Stimulated activated CD4-positive, alpha-beta T cell treated with anti-CD3 and anti-CD28 coated beads, Interleukin-12 subunit alpha, Interleukin-12 subunit beta, amount 100 ng/mL, for 4 hours (primary cell): ENCODE data around the gene PDSS2.
A peak's percentile ranks its signal among the peaks of the same experiment; 100 is the strongest.
"Not testable (repeated sequence)": the region's sequence is repeated elsewhere in the genome, so short reads cannot be mapped to it uniquely, and the experiment has no call there.

Experiments used
- DNase-seq: peaks from one replicate; pipeline ENCODE4 v3.0.0-alpha.2; 2020

PDSS2 gene

DNA sequence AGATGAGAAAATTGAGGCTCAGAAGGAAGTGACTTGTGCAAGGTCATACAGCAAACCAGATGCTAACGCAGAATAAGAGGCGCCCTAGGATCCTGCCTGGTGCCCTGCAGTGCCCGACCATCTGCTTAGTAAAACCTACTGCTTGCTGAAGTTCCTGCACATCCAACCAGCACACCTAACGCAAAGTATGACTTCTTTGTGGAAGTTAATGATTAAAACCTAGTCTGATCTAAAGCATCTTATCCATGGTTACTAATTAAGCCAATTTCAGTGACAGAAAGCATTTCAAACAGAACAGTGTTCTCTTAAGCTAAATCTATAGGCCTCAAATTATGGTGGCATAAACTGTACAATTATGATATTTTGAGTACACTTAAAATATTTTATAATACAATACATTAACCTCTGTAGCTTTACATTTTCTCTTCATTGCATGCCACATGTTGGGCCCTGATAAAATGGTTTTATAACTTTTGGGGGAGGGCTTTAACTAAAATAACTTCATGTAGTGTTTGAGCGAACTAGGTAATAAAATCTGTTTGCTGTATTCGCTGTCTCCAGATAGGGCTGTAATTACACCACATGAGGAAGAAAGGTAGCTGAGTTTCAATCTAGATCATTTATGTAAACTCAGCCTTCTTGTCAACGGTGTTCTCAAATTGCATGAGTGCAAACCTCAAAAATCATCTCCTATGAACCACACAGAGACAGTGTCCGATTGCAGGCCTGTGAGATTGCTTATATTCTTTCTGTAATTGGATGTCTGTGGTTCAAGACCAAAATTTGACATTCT is 306.5 kb downstream of the PDSS2 start:
- DNase-seq, result no peak

DNA sequence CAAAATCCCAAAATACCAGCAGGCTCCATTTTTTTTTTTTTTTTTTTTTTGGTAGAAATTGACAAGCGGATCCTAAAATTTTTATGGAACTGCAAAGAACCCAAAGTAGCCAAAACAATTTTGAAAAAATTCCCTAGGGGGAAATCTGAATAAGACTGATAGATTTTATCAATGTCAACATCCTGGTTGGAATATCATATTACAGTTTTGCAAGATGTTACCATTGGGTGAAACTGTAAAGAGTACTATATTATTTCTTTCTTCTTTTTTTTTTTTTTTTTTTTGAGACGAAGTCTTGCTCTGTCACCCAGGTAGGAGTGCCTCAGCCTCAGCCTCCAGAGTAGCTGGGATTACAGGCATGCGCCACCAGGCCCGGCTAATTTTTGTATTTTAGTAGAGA is 314.7 kb downstream of the PDSS2 start:
- DNase-seq, result no peak

DNA sequence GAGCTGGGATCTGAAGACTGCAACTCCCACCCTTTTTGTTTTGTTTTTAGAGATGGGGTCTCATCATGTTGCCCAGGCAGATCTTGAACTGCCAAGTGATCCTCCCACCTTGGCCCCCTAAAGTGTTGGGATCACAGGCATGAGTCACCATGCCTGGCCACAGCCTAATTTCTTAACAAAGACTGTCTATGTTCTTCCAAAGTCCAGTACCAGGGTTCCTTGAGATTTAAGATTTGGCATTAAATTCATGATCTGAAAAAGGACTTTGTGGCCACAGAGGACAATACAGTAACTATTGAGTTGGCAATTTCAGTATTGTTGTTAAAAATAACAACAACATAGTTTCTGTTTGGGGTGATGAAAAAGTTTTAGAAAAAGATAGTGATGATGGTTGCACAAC is 315.4 kb downstream of the PDSS2 start:
- no peak for DNase-seq

DNA sequence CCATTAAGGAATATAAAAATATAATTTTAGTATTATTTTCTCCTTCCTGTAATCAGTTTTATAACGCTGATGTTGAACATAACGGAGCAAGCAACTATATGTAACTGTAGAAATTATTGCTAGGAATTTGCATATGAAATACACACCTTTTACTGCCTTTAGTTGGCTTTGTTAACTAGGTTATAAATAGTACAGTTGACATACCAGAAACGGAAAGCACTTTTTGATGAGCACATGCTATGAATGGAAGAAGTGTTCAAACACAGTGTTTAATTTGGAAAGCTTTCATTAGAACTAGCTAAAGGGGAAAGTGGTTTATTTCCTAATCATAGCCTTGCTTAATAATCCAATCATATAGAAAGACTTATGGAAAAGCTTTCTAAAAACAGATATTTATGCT is 318.8 kb downstream of the PDSS2 start:
- no peak for DNase-seq

DNA sequence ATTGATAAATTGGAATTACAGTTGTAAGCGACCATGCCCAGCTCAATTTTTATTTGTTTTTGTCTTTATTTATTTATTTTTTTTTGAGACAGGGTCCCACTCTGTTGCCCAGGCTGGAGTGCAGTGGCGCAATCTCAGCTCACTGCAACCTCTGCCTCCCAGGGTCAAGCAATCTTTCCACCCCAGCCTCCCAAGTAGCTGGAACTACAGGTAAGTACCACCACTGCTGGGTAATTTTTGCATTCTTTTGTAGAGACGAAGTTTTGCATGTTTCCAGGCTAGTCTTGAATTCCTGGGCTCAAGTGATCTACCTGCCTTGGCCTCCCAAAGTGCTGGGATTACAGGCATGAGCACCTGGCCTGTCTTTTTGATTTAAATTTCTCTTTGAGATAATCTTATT is 323.0 kb downstream of the PDSS2 start:
- not testable (repeated sequence) for DNase-seq

DNA sequence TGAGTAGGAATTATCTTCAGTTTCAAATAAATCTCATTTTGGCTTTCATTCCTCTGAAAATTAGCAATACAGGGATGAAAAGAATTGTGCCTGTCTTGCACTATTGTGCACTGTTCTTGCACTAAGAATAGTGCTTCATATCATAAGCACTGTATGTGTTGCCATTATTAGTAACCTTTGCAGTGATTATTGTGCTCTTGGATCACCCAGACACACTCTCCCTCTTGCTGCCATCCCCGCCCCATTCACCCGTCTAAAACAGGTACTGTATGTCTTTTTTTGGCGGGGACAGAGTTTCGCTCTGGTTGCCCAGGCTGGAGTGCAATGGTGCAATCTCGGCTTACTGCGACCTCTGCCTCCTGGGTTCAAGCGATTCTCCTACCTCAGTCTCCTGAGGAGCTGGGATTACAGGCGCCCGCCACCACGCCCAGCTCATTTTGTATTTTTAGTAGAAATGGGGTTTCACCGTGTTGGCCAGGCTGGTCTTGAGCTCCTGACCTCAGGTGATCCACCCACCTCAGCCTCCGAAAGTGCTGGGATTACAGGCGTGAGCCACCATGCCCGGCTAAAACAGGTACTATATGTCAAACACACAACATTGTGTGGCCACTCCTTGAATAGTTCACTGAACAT is 324.2 kb downstream of the PDSS2 start:
- not testable (repeated sequence) for DNase-seq

DNA sequence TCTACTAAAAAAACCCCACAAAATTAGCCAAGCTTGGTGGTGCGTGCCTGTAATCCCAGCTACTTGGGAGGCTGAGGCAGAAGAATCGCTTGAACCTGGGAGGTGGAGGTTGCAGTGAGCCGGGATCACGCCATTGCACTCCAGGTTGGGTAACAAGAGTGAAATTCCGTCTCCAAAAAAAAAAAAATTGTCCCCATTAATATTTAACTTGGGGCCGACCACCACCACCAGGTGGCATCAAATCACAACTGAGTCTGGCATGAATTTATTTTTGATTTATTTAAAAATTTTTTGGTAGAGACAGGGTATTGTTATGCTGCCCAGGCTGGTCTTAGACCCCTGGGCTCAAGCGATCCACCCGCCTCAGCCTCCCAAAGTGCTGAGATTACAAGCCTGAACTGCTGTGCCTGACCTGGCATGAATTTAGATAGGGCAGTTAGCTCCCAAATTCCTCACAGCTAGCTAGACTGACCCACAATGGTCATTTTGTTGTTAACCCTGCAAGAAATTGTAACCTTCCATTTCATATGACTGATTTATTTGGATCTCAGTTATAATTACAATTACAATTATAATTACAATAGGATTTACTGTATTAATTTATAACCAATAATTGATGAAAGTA is 326.9 kb downstream of the PDSS2 start:
- DNase-seq, result peak; percentile 23

DNA sequence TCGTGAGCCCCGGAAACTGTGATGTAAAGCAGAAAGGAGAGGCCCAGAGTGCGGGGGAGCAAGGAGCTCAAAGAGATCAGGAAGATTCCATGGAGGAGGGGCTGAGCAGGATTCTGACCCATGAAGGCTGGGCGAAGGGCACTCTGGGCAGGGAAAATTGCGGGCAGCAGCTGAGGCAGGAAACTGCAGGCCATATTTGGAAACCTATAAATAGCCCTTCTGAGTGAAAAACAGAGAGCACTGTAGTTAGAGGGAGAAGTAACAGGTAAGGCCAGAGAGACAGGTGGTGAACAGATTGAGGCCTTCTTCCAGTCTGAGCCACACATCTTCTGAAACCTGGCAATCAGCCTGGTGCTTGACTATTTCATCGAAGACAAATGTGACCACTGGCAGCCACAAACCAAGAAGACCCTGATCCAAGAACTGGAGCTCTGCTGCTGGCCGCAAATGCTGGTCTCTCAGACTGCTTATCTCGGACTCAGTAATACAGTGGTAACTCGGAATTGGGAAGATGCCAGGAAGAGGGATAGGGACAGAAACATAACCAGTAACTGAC is 329.9 kb downstream of the PDSS2 start:
- DNase-seq, result no peak

DNA sequence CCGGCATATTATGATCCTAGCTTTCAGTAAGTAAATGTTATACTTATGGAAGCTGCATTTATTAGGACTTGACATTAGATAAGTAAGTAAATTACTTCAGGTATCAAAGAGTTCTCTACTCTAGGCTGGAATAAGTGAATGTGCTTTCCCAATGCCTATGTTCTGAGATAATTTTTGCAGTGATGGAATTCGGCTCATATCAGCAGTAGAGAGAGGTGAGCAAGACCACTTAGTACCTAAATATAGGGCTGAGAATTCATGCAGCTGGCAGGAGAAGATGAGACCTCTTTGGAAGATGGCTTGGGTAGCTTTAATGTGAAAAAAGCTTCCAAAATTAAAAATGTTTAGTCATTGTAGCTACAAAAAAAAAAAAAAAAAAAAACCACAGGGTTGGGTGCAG is 330.8 kb downstream of the PDSS2 start:
- DNase-seq, result no peak

DNA sequence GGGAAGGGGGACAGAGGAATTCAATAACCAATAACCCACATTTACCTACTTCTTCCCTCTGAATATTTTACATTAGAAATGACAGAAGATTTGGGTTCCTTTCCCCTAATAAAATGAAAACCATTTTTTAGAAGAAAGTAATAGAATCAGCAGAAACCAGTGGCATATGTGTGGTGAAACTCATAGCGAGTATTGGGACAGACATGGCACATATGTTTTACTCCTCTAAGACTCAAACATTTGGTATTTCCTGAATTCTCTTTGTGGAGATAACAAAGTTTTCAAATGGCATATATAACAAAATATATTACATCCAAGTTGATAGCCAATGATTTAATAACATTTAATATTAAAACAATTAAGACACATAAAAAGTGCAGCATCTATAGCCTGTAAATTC is 331.2 kb downstream of the PDSS2 start:
- no peak for DNase-seq

DNA sequence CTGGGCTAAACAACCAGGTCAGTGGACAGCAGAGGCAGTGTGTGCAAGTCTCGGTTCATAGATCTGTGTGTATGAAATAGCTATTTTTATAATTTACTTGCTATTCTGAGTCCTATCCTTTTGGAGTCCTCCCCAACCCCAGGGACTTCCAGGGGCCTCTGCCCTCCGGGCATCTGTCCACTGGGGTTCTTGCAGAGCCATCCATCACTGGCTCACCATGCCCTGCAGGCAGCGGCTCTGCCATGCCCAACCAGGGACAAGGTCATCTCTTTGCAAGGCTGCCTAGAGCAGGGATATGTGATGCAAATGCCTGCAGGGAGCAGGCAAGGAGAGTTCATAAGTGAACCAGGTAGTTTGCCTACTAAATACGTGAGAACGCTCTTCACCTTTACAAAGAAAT is 333.6 kb downstream of the PDSS2 start:
- DNase-seq, result no peak

DNA sequence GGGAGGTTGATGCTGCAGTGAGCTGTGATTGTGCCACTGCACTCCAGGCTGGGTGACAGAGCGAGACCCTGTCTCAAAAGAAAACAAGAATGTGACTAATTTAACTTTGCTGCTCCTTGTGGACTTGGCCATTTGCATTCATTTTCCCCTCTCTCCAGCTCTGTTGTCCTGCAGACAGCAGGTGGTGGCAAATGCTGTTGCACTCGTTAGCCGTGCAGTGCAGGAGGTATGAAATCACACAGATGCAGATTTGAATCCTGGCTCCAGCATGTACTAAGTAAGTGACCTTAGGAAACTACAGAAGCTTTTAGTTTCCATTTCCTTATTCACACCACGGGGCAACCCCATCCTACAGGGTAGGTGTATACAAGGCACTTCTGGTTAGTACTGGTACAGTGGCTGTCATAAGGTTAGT is 334.4 kb downstream of the PDSS2 start:
- DNase-seq, result no peak

DNA sequence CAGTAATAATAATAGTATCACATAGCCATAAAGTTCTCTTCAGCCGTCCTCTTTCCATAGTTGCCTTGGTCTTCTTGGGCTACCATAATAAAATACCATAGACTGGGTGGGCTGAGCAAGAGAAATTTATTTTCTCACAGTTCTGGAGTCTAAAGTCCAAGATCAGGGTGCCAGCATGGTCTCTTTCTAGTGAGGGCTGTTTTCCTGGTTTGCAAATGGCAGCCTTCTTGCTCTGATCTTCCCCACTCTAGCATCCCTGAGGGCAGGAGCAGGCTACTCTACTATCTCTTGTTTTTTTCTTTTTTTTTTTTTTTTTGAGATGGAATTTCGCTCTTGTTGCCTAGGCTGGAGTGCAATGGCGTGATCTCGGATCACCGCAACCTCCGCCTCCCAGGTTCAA is 335.9 kb downstream of the PDSS2 start:
- no peak for DNase-seq

DNA sequence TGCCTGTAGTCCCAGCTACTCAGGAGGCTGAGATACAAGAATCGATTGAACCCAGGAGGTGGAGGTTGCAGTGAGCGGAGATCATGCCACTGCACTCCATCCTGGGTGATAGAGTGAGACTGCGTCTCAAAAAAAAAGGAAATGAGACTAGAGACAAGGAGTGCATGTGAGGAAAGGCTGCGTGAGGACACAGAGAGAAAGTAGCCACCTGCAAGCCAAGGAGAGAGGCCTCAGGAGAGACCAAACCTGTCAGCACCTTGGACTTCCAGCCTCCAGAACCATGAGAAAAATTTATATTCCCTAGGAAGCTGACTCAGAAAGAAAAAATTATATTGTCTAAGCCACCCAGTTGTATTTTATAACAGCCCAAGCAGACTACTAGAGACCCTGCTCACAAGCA is 336.6 kb downstream of the PDSS2 start:
- DNase-seq, result no peak

DNA sequence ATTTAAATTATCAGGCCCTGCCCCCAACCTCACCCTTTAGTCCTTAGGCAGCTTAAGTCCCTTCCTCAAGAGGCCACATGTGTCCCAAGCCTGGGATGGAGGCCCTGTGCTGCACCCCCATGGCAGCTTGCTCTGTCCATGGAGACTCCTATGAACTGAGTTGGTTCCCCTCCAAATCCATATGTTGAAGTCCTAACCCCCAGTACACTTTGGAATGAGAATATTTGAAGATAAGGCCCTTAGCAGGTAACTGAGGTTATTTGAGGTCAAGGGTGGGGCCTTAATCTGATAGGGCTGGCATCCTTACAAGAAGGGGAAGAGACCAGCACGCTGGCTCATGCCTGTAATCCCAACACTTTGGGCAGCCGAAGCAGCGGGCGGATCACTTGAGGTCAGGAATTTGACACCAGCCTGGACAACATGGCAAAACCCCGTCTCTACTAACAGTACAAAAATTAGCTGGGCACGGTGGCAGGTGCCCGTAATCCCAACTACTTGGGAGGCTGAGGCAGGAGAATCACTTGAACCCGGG is 337.3 kb downstream of the PDSS2 start:
- DNase-seq, result no peak

DNA sequence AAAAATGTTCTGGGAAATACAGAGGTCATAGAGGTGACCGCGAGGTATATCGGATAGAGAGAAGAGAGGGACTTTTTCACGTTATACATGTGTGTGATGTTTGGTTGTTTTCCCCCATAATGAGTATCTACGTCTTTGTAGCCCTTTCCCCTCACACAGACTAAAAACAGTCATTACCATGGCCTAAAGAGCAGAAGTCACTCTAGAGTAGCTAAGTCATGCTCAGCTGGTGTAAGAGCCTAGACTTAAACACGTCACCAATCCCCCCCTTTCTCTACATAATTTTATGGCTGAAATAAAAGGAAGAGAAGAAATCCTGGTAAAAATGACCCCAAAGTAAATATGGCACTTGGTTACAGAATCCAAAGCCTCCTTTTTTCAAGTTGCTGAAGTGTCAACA is 338.1 kb downstream of the PDSS2 start:
- no peak for DNase-seq

DNA sequence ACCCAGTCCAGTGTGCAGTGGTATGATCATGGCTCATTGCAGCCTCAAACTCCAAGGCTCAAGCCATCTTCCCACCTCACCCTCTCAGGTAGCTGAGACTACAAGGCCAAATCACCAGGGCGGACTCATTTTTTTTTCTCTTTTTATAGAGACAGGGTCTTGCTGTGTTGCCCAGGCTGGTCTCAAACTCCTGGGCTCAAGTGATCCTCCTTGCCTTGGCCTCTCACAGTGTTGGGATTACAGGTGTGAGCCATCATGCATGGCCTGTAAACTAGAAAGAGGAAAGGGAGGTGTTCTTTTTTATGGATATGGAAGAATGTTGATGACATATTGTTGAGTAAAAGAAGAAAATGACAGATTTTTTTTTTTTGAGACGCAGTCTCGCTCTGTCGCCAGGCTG is 339.0 kb downstream of the PDSS2 start:
- no peak for DNase-seq

DNA sequence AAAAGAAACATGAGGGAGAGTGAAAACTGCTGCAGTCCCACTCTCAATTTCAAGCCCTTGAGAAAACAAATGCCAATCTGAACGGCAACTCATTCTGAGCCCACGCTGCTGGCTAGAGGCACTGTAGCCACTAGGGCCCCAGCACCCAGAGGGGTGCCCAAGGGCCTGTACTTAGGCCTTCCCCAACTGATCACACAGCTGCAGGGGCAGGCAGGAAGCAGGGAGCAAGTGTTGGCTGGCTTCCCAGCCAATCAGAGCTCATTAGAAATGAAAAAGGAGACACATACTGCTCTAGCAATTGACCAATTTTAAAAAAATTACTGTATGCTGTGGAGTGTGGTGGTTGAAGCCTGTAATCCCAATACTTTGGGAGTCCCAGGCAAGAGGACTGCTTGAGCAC is 340.4 kb downstream of the PDSS2 start:
- DNase-seq, result no peak

DNA sequence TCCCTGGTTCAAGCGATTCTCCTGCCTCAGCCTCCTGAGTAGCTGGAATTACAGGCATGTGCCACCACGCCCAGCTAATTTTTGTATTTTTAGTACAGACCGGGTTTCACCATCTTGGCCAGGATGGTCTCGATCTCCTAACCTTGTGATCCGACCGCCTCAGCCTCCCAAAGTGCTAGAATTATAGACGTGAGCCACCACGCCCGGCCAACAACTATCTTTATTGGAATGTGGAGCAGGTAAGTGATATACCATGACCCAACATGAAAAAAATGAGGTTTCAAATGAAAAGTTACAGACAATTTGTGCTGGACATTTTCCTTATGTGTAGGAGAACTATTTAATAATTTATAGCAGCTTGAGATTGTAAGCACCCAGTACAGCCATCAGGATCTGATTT is 340.8 kb downstream of the PDSS2 start:
- not testable (repeated sequence) for DNase-seq

DNA sequence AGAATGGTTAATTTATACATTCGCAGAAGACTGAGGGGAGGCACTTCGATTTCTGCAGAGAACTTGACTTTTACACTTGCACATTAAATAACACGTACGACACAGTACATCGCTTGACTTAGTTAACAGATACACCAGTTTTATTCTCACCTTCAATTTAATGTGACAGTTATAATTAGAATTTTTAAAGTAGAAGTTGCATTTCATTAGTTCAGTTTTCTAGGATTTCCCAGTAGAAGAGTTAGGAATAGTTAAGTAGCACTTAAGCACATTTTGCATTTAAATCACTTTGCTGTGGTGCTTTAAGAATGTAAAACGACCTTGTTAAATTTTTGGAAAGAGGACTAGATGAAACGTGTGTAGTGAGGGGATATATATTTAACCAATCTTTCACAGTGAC is 342.4 kb downstream of the PDSS2 start:
- no peak for DNase-seq

DNA sequence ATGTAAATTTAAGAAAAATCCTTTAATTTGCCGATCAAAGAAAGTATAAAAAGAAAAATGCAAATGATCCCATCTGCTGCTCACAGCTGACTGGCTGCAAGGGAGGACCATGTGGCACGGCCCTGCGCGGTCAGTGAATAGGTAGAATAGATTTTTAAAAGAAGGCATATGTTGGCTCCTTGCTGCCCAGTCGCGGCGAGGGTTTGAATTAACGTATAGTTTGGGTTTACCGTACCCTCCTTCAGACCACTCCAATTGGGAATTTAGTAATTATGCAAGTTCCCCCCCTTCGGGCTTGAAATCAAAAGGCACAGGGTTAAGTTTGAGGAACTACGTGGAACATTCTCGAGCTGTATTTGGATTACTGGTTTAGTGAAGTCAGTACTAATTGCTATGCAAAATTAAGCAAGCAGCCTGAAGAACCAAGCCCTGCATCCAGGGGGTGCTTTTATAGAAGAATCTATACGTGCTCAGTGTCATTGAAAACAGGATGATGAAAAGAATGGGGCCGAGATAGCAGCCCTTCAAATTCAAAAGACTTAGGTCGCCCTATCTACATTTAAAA is 343.0 kb downstream of the PDSS2 start:
- no peak for DNase-seq

DNA sequence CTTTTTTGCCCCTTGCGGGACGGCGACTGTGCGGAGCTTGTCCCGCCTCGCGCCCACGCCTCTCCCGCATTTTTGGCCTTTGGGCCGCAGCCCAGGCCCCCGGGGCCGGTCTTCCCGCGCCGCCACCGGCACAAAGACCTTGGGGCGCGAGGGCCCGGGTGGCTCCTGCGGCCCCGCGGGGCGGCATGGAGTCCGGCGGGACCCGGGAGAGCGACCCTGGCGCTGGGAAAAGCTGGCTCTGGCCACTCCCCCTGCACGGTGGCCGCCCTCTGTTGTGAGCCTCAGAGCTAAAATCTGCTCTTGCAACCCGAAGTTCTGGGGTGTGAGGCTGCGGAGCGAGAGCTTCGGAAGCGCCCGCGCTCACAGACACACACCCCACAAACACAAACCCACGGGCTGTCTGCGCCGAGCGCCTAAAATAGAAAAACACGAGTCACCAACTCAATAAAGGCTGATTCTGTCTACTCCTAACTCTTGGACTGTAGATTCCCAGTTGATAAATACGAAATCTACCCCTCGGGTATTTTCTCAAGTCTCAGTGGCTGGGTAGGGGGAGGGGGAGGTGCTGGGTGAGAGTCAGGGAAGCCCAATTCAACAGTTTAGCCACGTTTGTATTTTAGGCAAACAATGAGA is 343.6 kb downstream of the PDSS2 start:
- peak; percentile 32 for DNase-seq
